ENCODE data around the gene C5orf24.

DNA sequence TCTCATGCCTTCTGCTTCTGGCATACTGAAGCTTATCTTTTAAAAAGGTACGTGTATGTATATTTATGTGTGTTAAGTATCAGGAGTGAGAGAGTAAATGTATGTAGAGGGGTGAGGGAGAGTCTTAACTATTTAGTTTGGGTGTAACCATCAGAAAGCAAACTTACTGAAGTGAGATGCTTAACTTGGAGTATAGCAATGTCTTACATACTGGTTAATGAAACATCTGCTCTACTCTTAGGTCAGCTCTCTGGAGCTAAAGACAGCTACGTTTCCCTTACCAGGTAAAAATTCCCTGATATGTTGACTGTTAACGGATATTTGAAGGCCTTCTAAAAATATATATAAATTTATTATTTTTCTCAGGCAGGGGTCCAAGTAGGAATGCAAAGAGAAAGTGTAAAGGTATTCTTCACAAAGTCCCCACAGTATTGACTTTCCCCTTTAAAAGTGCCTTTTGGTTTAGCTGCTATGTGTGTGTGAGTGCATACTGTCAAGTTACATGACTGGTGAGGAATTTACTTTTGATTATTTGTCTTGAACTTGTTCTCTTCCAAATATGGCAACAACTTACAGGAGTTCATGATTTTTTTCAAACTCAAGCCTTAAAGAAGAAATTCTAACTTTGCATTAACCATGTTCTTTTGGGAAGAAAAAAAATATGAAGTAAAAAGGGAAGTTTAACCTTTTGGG is 12.3 kb upstream of the C5orf24 start:
- TF ChIP-seq RXRA (IDR thresholded peaks at IDR 0.05) = no peak
- TF ChIP-seq GABPA (IDR thresholded peaks at IDR 0.05 in 1 of 2, conservative IDR thresholded peaks at IDR 0.05 in 1 of 2) = no peak
- TF ChIP-seq CTCF (IDR thresholded peaks at IDR 0.05; ENCODE audit: low read depth, low read length, missing input control) = no peak
- no peak for TF ChIP-seq TAF1 (conservative IDR thresholded peaks at IDR 0.05)
- no peak for TF ChIP-seq FOXA1 (IDR thresholded peaks at IDR 0.05)
- TF ChIP-seq REST (IDR thresholded peaks at IDR 0.05) = no peak
- no peak for TF ChIP-seq RAD21 (IDR thresholded peaks at IDR 0.05)
- TF ChIP-seq, protein P1, sequence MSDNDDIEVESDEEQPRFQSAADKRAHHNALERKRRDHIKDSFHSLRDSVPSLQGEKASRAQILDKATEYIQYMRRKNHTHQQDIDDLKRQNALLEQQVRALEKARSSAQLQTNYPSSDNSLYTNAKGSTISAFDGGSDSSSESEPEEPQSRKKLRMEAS (IDR thresholded peaks at IDR 0.05) = no peak
- TF ChIP-seq, protein P2, sequence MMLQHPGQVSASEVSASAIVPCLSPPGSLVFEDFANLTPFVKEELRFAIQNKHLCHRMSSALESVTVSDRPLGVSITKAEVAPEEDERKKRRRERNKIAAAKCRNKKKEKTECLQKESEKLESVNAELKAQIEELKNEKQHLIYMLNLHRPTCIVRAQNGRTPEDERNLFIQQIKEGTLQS (IDR thresholded peaks at IDR 0.05) = no peak
- no peak for TF ChIP-seq ZBTB33 (IDR thresholded peaks at IDR 0.05)
- no peak for TF ChIP-seq JUND (IDR thresholded peaks at IDR 0.05)

Measured in liver (tissue), 3 donors.